ENCODE data around the gene PLCB1.

PLCB1 gene

GRCh38 chr20:8315639-8316573, 183.8 kb downstream of the PLCB1 start:
- H3K9me3 ChIP-seq (ENCODE audit: insufficient read depth, low read length, severe bottlenecking) = no peaks in the 10 kb centered on the region
- H2AFZ ChIP-seq (ENCODE audit: low read depth, low read length) = no peak overlapping the region
- no peak for TF ChIP-seq CTCF (IDR thresholded peaks at IDR 0.05; ENCODE audit: borderline replicate concordance, extremely low read depth, low read length, poor library complexity, severe bottlenecking)
- no peak for TF ChIP-seq EZH2 (IDR thresholded peaks at IDR 0.05; ENCODE audit: borderline replicate concordance, low read depth, low read length, severe bottlenecking)
- no peak for DNase-seq
- H3K4me3 ChIP-seq (ENCODE audit: low read depth in 1 of 2, low read length in 2 of 2) = no peak overlapping the region
- no peak for ATAC-seq (ENCODE audit: insufficient read depth, low read depth)
- H3K27me3 ChIP-seq (ENCODE audit: insufficient read depth, low read length, poor library complexity) = no peaks in the 10 kb centered on the region
- no peaks in the 10 kb centered on the region for H3K4me1 ChIP-seq (ENCODE audit: insufficient read depth, low read length)
- H3K27ac ChIP-seq (ENCODE audit: low read length) = no peak overlapping the region
- no peak overlapping the region for H3K9ac ChIP-seq (ENCODE audit: low read depth, low read length)
- no peaks in the 10 kb centered on the region for H3K36me3 ChIP-seq (ENCODE audit: insufficient read depth, low read length)
- peaks cover 85% of the 10 kb centered on the region for H3K79me2 ChIP-seq (ENCODE audit: insufficient read depth, low read length)
- H4K20me1 ChIP-seq (ENCODE audit: insufficient read depth, low read length) = peaks cover 46% of the 10 kb centered on the region
- H3K4me2 ChIP-seq (ENCODE audit: insufficient read depth, low read length) = no peak overlapping the region

GRCh38 chr20:8317448-8317847, 185.4 kb downstream of the PLCB1 start:
- peaks cover 77% of the 10 kb centered on the region for H3K79me2 ChIP-seq (ENCODE audit: insufficient read depth, low read length)
- H3K4me2 ChIP-seq (ENCODE audit: insufficient read depth, low read length) = no peak overlapping the region
- DNase-seq (no peak), ATAC-seq (ENCODE audit: insufficient read depth, low read depth) (no peak)
- no peak overlapping the region for H3K4me3 ChIP-seq (ENCODE audit: low read depth in 1 of 2, low read length in 2 of 2)
- H2AFZ ChIP-seq (ENCODE audit: low read depth, low read length) = no peak overlapping the region
- no peaks in the 10 kb centered on the region for H3K9me3 ChIP-seq (ENCODE audit: insufficient read depth, low read length, severe bottlenecking)
- no peaks in the 10 kb centered on the region for H3K36me3 ChIP-seq (ENCODE audit: insufficient read depth, low read length)
- H3K27ac ChIP-seq (ENCODE audit: low read length) = no peak overlapping the region
- TF ChIP-seq CTCF (IDR thresholded peaks at IDR 0.05; ENCODE audit: borderline replicate concordance, extremely low read depth, low read length, poor library complexity, severe bottlenecking) (no peak), EZH2 (IDR thresholded peaks at IDR 0.05; ENCODE audit: borderline replicate concordance, low read depth, low read length, severe bottlenecking) (no peak)
- H3K27me3 ChIP-seq (ENCODE audit: insufficient read depth, low read length, poor library complexity) = no peaks in the 10 kb centered on the region
- H4K20me1 ChIP-seq (ENCODE audit: insufficient read depth, low read length) = peaks cover 34% of the 10 kb centered on the region
- no peak overlapping the region for H3K9ac ChIP-seq (ENCODE audit: low read depth, low read length)
- H3K4me1 ChIP-seq (ENCODE audit: insufficient read depth, low read length) = no peaks in the 10 kb centered on the region

- Histone ChIP-seq H3K4me2 (ENCODE audit: insufficient read depth, low read length) (no peak overlapping the region), H3K4me3 (ENCODE audit: low read depth in 1 of 2, low read length in 2 of 2) (no peak overlapping the region), H3K27ac (ENCODE audit: low read length) (no peak overlapping the region), H3K36me3 (ENCODE audit: insufficient read depth, low read length) (no peaks in the 10 kb centered on the region), H3K27me3 (ENCODE audit: insufficient read depth, low read length, poor library complexity) (no peaks in the 10 kb centered on the region), H3K4me1 (ENCODE audit: insufficient read depth, low read length) (no peaks in the 10 kb centered on the region), H2AFZ (ENCODE audit: low read depth, low read length) (no peak overlapping the region), H3K9me3 (ENCODE audit: insufficient read depth, low read length, severe bottlenecking) (no peaks in the 10 kb centered on the region), H3K9ac (ENCODE audit: low read depth, low read length) (no peak overlapping the region), H3K79me2 (ENCODE audit: insufficient read depth, low read length) (peaks cover 70% of the 10 kb centered on the region), H4K20me1 (ENCODE audit: insufficient read depth, low read length) (peaks cover 33% of the 10 kb centered on the region)
- no peak for ATAC-seq (ENCODE audit: insufficient read depth, low read depth)
- DNase-seq = no peak
- TF ChIP-seq CTCF (IDR thresholded peaks at IDR 0.05; ENCODE audit: borderline replicate concordance, extremely low read depth, low read length, poor library complexity, severe bottlenecking) (no peak), EZH2 (IDR thresholded peaks at IDR 0.05; ENCODE audit: borderline replicate concordance, low read depth, low read length, severe bottlenecking) (no peak)
These were observed 187.0 kb downstream of the PLCB1 start for GRCh38 chr20:8318965-8319625.
